GM19372 (cell line): Measurements from ENCODE around the gene UQCC3.
"Not testable (repeated sequence)": the region's sequence is repeated elsewhere in the genome, so short reads cannot be mapped to it uniquely, and the experiment has no call there.

Experiments used
- ATAC-seq: cut with Tn5 transposase; IDR thresholded peaks from one replicate; pipeline ENCODE4 v1.9.1; 2021; ENCODE audit warnings: mild to moderate bottlenecking, low read depth, moderate library complexity; ENCODE audit not compliant: unreplicated experiment

The UQCC3 gene, protein sequence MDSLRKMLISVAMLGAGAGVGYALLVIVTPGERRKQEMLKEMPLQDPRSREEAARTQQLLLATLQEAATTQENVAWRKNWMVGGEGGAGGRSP

GRCh38 chr11:62671608-62672389 lies at the start of gene UQCC3, which contains the start of gene LBHD1:
Gene UQCC3, plus strand, starts transcription at chr11:62671673. Its CDS starts 73 bp downstream, at chr11:62671746.
Gene LBHD1, minus strand, starts transcription at chr11:62672267. Its CDS starts 2,236 bp downstream, at chr11:62670031.
- ATAC-seq, result peak; percentile 61

DNA sequence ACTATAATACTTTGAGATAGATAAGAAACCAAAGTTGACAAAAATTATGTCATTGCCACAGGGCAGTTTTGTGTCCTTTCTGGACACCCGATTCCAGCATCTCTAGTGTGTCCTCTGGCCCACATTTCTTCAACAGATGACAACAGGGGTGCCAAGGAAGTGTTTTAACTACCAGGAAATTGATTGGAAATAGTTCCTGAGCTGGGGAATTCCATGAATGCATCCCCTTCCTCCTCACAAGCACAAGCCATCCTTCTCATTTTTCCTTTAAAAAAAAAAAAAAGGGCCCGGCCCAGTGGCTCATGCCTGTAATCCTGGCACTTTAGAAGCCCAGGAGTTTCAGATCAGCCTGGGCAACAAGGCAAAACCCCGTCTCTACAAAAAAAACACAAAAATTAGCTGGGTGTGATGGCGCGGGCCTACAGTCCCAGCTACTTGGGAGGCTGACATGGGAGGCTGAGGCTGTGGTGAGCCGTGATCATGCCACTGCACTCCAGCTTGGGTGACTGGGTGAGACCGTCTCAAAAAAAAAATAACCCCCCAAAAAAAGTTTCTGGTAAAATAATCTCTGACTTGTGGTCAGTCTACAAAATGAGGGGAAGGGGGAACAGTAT lies 48.9 kb upstream of the UQCC3 start:
- ATAC-seq, result no peak

- no peak for ATAC-seq
These were observed 43.8 kb upstream of the UQCC3 start for GRCh38 chr11:62627713-62628112.

DNA sequence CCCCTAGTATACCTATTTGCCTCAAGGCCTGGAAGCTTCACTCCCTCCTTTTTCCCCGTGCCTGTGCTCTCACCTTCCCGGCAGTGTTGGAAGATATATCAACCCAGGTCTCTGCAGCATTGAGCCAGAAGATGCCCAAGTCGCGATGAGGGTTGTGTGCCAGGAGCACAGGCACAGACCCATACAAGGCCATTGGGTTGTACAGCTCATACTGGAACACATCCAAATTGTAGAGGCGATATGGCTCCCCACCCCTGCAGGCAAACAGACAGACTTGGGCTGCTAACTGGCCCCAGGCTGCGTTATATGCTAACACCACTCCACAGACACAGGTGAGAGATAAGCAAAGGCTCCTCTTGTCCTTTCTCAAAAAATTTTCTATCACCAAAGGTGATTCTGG lies 39.0 kb upstream of the UQCC3 start:
- no peak for ATAC-seq

GRCh38 chr11:62644220-62644619 lies 27.3 kb upstream of the UQCC3 start:
- ATAC-seq, result no peak

DNA sequence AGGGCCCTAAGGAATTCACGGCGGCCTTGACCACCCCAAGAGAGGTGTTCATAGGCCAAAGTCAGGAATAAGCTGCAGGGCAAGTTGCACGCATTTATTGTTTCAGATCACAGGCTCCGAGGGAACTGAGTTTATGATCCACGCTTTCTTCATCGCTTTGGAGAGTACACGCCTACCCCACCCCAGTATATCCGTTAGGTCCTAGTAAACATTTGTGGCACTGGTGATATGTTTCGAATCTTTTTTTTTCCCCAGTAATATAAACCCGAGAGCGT lies 25.9 kb upstream of the UQCC3 start:
- no peak for ATAC-seq

GRCh38 chr11:62645946-62646824 lies 25.3 kb upstream of the UQCC3 start, which contains the start of gene GANAB:
Gene GANAB, minus strand, starts transcription at chr11:62646613. Its CDS starts 14 bp downstream, at chr11:62646599.
- peak; percentile 98 for ATAC-seq

DNA sequence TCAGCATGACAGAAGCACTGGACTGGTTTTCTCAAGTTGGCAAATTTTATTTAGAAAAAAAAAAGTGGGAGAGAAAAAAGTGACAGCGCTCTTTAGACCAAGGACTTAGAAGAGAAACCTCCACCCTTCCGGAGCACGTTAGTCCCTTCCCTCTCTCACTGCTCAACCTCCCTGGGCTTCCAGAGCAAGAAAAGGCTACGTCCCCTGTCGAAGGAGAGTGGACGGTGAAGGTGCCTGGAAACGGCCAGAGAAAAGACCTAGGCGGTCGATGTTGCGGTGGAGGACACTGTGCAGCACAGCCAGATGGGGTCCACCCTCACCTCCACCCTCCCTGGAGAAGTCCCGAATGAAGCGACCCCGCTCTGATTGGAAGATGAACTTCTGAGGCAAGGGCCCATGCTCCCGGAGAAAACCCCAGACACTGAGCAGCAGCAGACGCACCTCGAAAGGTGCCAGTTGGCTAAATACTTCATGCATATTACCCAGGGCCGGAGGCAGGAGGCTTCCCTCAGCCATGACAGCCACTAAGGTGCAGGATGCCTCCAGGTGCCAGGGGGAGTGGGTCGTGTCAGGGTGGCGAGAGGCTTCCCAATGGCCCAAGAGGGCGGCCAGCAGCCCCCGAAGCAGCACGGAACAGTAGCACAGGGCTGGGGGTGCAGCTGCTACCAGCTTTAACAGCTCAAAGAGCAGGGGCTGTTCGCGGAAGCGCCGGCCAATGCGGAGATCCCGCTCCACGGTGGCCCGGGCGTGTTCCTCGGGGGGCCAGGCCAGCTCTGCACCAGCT lies 24.5 kb upstream of the UQCC3 start:
- ATAC-seq, result no peak

DNA sequence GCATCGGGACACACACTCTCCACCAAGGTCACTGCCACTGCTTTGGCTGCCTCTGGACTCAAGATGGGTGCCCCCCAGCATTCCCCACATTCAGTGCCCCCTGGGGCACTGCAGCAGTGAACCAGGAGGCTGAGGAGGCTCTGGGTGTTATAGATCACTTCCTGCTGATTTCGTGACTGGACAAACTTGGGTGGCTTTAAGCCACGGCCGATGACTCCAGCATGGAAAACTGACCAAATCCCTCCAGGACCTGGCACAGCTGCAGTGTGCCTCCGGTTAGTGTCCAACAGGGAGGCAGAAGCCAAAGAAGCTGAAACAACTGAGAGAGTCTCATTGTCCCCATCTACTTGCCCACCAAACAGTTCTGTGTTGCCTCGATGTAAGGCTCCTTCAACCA lies 23.9 kb upstream of the UQCC3 start:
- ATAC-seq, result no peak

DNA sequence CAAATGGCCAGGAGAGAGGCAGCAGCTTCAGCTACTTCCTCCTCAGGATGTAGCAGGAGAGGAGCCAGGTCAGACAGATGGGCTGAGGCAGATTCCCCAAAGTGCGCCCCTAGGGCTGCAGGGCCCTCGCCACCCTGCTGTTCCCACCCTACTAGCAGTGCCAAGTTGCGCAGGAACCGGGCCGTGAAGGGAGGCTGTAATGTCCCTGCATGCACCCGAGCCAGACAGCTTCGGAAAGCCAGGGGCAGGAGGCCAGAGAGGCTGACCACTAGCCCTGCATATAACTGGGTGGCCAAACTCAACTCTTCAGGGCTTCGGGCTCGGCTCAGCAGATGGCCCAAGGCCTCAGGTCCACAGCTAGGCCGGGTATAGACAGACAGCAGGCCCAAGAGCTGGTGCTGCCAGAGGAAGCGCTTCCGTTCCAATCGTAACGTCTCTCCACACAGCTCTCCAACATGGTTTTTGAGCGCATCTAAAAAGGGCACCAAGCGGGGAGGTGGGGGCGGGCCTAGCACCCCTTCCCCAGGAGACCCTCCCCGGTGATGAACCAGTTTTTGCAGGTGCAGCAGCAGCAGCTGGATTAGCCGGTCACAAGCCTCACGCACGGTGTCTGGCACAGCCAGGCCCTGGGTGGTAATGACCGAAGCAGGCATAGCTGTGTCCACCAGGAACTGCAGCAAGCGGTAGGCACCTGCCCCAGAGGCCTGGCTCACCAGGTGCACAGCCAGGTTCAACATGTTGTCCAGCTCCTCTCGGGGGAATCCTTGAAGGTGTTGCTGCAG lies 23.1 kb upstream of the UQCC3 start:
- no peak for ATAC-seq

DNA sequence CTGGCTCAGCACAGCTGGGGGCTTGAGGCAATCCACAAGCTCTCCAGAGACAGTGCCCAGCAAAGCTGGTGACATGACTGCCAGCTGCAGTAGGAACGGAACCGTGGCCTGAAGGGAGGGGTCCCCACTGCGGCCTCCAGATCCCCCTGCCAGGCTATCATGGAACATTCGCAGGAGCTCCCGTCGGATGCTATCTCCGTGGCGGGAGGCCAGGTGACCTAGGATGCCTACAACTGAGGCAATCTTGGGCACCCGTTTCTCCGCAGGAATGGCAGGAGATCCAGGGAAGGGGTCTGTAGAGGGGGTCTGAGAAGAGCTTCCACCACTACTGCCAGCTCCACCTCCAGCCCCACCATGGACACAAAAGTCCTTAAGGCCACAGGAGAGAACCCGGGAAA lies 22.5 kb upstream of the UQCC3 start:
- no peak for ATAC-seq

DNA sequence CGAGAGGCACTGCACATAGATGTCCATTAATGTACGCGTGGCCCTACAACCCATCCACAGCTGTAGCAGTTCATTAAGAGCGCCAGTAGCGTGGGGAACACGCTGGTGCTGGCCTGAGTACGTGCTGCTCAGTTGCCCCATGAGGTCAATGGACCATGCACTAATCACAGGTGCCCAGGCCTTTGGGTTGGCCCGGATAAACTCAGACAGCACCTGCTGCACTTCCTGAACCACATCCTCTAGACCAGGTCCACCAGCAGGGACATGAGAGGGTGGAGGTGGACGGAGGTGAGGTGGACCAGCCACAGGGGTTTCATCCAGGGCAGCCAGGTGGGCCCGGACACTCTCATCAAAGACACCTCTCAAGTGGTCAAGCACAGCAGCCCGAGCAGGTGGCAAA lies 22.0 kb upstream of the UQCC3 start:
- no peak for ATAC-seq

DNA sequence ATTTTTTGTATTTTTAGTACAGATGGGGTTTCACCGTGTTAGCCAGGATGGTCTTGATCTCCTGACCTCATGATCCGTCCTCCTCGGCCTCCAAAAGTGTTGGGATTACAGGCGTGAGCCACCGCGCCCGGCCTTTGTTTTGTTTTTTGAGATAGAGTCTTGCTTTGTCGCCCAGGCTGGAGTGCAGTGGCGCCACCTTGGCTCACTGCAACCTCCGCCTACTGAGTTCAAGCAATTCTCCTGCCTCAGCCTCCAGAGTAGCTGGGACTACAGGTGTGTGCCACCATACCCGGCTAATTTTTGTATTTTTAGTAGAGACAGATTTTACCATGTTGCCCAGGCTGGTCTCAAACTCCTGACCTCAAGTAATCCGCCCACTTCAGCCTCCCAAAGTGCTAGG lies 21.2 kb upstream of the UQCC3 start:
- not testable (repeated sequence) for ATAC-seq

DNA sequence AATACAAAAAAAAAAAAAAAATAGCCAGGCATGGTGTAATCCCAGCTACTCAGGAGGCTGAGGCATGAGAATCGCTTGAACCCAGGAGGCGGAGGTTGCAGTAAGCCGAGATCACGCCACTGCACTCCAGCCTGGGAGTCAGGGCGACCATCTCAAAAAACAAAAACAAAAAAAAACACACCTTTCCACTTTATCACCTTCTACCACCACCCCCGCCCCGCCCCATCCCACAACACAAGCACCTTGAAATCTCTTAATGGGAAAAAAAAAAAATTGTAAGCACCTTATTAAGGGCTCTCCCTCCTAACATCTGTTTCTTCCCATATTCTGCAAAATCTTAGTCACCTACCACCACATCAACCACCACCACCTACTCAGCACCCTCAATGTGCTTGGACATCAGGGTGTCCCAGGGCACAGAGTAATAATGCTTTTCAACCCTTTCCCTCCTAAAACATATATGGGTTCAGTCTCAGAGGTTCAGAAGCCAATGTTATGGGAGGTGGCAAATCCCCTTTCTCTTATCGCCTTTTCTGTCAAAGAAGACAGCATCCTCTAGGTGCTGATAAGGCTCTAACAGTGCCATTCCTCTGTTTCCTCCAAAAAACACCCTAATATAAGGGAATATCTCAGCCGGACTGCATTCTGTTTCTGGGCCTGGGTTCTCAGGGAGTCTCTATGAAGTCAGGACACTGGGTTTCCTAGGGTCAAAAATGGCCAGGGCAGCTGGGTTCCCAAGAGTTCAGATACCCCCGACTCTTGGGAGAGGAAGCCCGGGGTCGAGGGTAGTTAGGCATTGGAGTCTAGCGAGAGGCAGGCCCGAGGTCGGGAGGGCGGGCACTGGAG lies 19.1 kb upstream of the UQCC3 start:
- no peak for ATAC-seq

- no peak for ATAC-seq
These were observed 17.2 kb upstream of the UQCC3 start for GRCh38 chr11:62654297-62654696.

GRCh38 chr11:62656796-62657429 lies 14.6 kb upstream of the UQCC3 start:
- no peak for ATAC-seq

GRCh38 chr11:62664405-62665074 lies 6.9 kb upstream of the UQCC3 start:
- ATAC-seq, result peak; percentile 1
